K562 (cell line): ENCODE results near the gene NFATC4. TPM values are rescaled to one million over a fixed set of nuclear protein-coding genes. Genes with fewer than 3 reads are reported as not detected.

Experiments
- ATAC-seq: fragments of 200-7000 bp; cut with Tn5 transposase; 3 replicates; pipeline ENCODE4 v1.9.1; 2020; ENCODE audit warnings: moderate library complexity
- BruUV-seq: library from RNA; stranded (reverse); fragments of 400-500 nt; replicated peaks from 2 replicates; lab custom pipeline; 2021; lab: Mats Ljungman, UMichigan
- CTCF ChIA-PET: fragments of 300-600 bp; formaldehyde crosslinking; extraction: SDS; loops from one replicate; lab custom pipeline; 2021; ENCODE audit warnings: low intra/inter-chr PET ratio; lab: Yijun Ruan, JAX
- POLR2A ChIA-PET: fragments of 300-600, 350-650 bp; sonication (Branson Sonifier 250); formaldehyde crosslinking; extraction: SDS; loops from one replicate; lab custom pipeline; 2021; ENCODE audit warnings: antibody characterized with exemption, inconsistent platforms; lab: Yijun Ruan, JAX
- DNase-seq, 4 experiments: peaks; one replicate each; pipeline versions ENCODE4 v3.0.0 to v3.0.0-alpha.2; 2011 to 2018; ENCODE audit warnings: low spot score in 3 of 4, mixed read lengths in 3 of 4; ENCODE audit errors: extremely low read depth in 1 of 4
- FAIRE-seq: peaks from 2 replicates; lab custom pipeline; 2011; peaks lifted over from hg19 to GRCh38; lab: Jason Lieb, UNC
- H2AFZ ChIP-seq: 2 replicates; pipeline ENCODE4 v1.6.0; 2011; ENCODE audit warnings: low read depth, low read length, control low read depth, inconsistent platforms
- H3K27ac ChIP-seq: fragments of 200-600 bp; 3 replicates; pipeline ENCODE4 v1.8.0; 2011; ENCODE audit warnings: low read depth, mild to moderate bottlenecking, control low read depth, inconsistent platforms, low read length, moderate library complexity, mixed read lengths; ENCODE audit errors: extremely low read depth
- H3K27me3 ChIP-seq, 2 experiments: fragments of 300-600 bp in 1 of 2; 2 replicates in 1 of 2; 3 replicates in 1 of 2; pipeline versions ENCODE4 v1.6.0 to v1.8.0; 2011; ENCODE audit warnings: inconsistent platforms in 2 of 2, low read length in 2 of 2, mild to moderate bottlenecking in 1 of 2, mixed read lengths in 1 of 2, moderate library complexity in 1 of 2; ENCODE audit not compliant: control insufficient read depth in 2 of 2, insufficient read depth in 2 of 2
- H3K36me3 ChIP-seq: fragments of 300-600 bp; 3 replicates; pipeline ENCODE4 v1.8.0; 2011; ENCODE audit warnings: mild to moderate bottlenecking, low read length, inconsistent platforms; ENCODE audit not compliant: control insufficient read depth, insufficient read depth
- H3K4me1 ChIP-seq, 2 experiments: fragments of 200-600 bp in 1 of 2; replicated peaks in 1 of 2; 2 replicates in 1 of 2; 3 replicates in 1 of 2; pipeline versions ENCODE4 v1.5.1 to v1.8.0; 2011; ENCODE audit warnings: inconsistent platforms in 2 of 2, low read length in 2 of 2, mild to moderate bottlenecking in 1 of 2, mixed read lengths in 1 of 2, moderate library complexity in 1 of 2; ENCODE audit not compliant: control insufficient read depth in 2 of 2, insufficient read depth in 2 of 2
- H3K4me2 ChIP-seq: 2 replicates; pipeline ENCODE4 v1.6.1; 2011; ENCODE audit warnings: low read length, control low read depth, inconsistent platforms, mixed read lengths; ENCODE audit not compliant: insufficient read depth
- H3K4me3 ChIP-seq: fragments of 200-600 bp; sonication (generic), shearing (Covaris generic); 2 replicates; pipeline ENCODE4 v1.5.1; 2016; ENCODE audit warnings: control low read depth, inconsistent platforms
- H3K79me2 ChIP-seq: fragments of 200-600 bp; 3 replicates; pipeline ENCODE4 v1.8.0; 2011; ENCODE audit warnings: low read length, inconsistent platforms; ENCODE audit not compliant: control insufficient read depth, insufficient read depth
- H3K9ac ChIP-seq, 2 experiments: 2 replicates each; pipeline versions ENCODE4 v1.6.0 to v1.6.1; 2011; ENCODE audit warnings: low read depth in 2 of 2, low read length in 2 of 2, control low read depth in 1 of 2, inconsistent platforms in 1 of 2, mild to moderate bottlenecking in 1 of 2, mixed read lengths in 1 of 2; ENCODE audit not compliant: insufficient read depth in 1 of 2
- H3K9me1 ChIP-seq: one replicate; pipeline ENCODE4 v1.6.0; 2011; ENCODE audit warnings: inconsistent platforms, mild to moderate bottlenecking, low read length, moderate library complexity; ENCODE audit not compliant: control insufficient read depth, insufficient read depth
- H3K9me3 ChIP-seq: replicated peaks from 2 replicates; pipeline ENCODE4 v1.5.1; 2011; ENCODE audit warnings: low read depth, low read length, inconsistent platforms; ENCODE audit not compliant: control insufficient read depth, insufficient read depth
- H4K20me1 ChIP-seq: replicated peaks from 2 replicates; pipeline ENCODE4 v1.6.1; 2011; ENCODE audit warnings: low read length, inconsistent platforms, mixed read lengths; ENCODE audit not compliant: control insufficient read depth, insufficient read depth
- BHLHE40 ChIP-seq: IDR thresholded peaks from 2 replicates; pipeline ENCODE4 v1.6.1; 2011; ENCODE audit warnings: low read length, improper control_type of control experiment
- EWSR1 ChIP-seq: fragments of 450-650 bp; IDR thresholded peaks from 2 replicates; pipeline ENCODE4 v1.6.1; 2018; ENCODE audit warnings: borderline replicate concordance, mild to moderate bottlenecking, low read depth, moderate library complexity; ENCODE audit not compliant: partially characterized antibody
- GABPA ChIP-seq: fragments of 200-800 bp; sonication (Bioruptor generic); conservative IDR thresholded peaks from 2 replicates; pipeline ENCODE4 v1.6.1; 2016; ENCODE audit warnings: low read depth, missing genetic modification characterization, missing compliant biosample characterization
- HDAC1 ChIP-seq, 2 experiments: fragments of 450-650 bp; IDR thresholded peaks; 2 replicates each; pipeline ENCODE4 v1.6.1; 2016 to 2017; ENCODE audit warnings: inconsistent platforms in 1 of 2, mild to moderate bottlenecking in 1 of 2, moderate library complexity in 1 of 2
- ID3 ChIP-seq, 2 experiments: fragments of 250-450 bp in 1 of 2; fragments of 450-650 bp in 1 of 2; sonication (Bioruptor Pico) in 1 of 2; IDR thresholded peaks; 2 replicates each; pipeline versions ENCODE4 v1.6.1 to v1.8.0; 2016 to 2021; ENCODE audit warnings: mild to moderate bottlenecking in 2 of 2, moderate library complexity in 2 of 2, missing compliant biosample characterization in 1 of 2, missing genetic modification characterization in 1 of 2
- ILF3 ChIP-seq: fragments of 450-650 bp; IDR thresholded peaks from 2 replicates; pipeline ENCODE4 v1.6.1; 2018; ENCODE audit warnings: antibody characterized with exemption, mild to moderate bottlenecking, moderate library complexity, borderline replicate concordance
- RAD21 ChIP-seq, 2 experiments: fragments of 250-450 bp in 1 of 2; fragments of 450-650 bp in 1 of 2; sonication (Bioruptor Pico) in 1 of 2; formaldehyde crosslinking in 1 of 2; IDR thresholded peaks in 1 of 2; conservative IDR thresholded peaks in 1 of 2; 2 replicates each; pipeline versions ENCODE4 v1.4.0 to v1.8.0; 2020 to 2022; ENCODE audit warnings: mild to moderate bottlenecking in 2 of 2, moderate library complexity in 1 of 2
- SPI1 ChIP-seq: IDR thresholded peaks from 2 replicates; pipeline ENCODE4 v1.6.1; 2011; ENCODE audit warnings: low read depth, low read length, control low read depth, borderline replicate concordance
- STAT5A ChIP-seq: IDR thresholded peaks from 2 replicates; pipeline ENCODE4 v1.6.1; 2012; ENCODE audit warnings: low read length, inconsistent platforms, borderline replicate concordance
- XRCC3 ChIP-seq: fragments of 450-650 bp; IDR thresholded peaks from 2 replicates; pipeline ENCODE4 v1.6.1; 2017; ENCODE audit warnings: mild to moderate bottlenecking, moderate library complexity
- ZNF146 ChIP-seq: IDR thresholded peaks from one replicate; pipeline ENCODE4 v1.6.1; 2018; ENCODE audit warnings: missing compliant biosample characterization; ENCODE audit not compliant: unreplicated experiment
- ZNF507 ChIP-seq: conservative IDR thresholded peaks from 2 replicates; pipeline ENCODE4 v1.6.1; 2017; ENCODE audit warnings: missing genetic modification characterization, missing compliant biosample characterization
- ZNF584 ChIP-seq: fragments of 200-800 bp; sonication (Bioruptor generic); IDR thresholded peaks from 2 replicates; pipeline ENCODE4 v1.6.1; 2016; ENCODE audit warnings: low read depth, mild to moderate bottlenecking, missing genetic modification characterization, missing compliant biosample characterization
- ZNF655 ChIP-seq: fragments of 250-450 bp; sonication (Bioruptor Pico); IDR thresholded peaks from 2 replicates; pipeline ENCODE4 v1.5.0; 2021
- WGBS: fragments of 100-300 bp; shearing (Covaris generic); methylation state at CpG from one replicate; pipeline ENCODE4 v1.1.6; 2016; ENCODE audit warnings: low coverage, mixed read lengths; ENCODE audit not compliant: insufficient coverage; ENCODE audit errors: missing lambda C conversion rate; 5-methylcytosine and 5-hydroxymethylcytosine counted together
- in situ Hi-C: fragments of 300-500 bp; cut with MboI; formaldehyde crosslinking; loops from 4 replicates; pipeline ENCODE4 v1.15.0; 2018; ENCODE audit warnings: inconsistent platforms, mixed read lengths
- intact Hi-C: fragments of 100-400 bp; cut with micrococcal nuclease; formaldehyde crosslinking; loops from 2 replicates; pipeline ENCODE4 v1.14.2; 2022
- polyA plus RNA-seq, 8 experiments: library from polyadenylated mRNA; depleted of rRNA in 4 of 8; stranded (reverse) in 5 of 8; unstranded in 3 of 8; fragments of >200 nt; fragmentation: Nextera tagmentation in 2 of 8; fragmentation: Illumina TruSeq in 1 of 8; extraction: Ambion mirVana in 2 of 8; extraction: Trizol in 1 of 8; gene quantifications; 2 replicates each; pipeline versions ENCODE4 v1.2.1 to v1.2.3, GENCODE V29; 2011 to 2014; ENCODE audit warnings: inconsistent platforms in 1 of 8, missing spikeins in 1 of 8
- total RNA-seq, 7 experiments: library from RNA; depleted of rRNA in 6 of 7; stranded (reverse); fragments of >200 nt in 6 of 7; fragmentation: Illumina TruSeq in 2 of 7; extraction: Trizol in 2 of 7; gene quantifications; 2 replicates each; pipeline versions ENCODE4 v1.2.1 to v1.2.3, GENCODE V29; 2011 to 2021; ENCODE audit warnings: low replicate concordance in 1 of 7

Gene NFATC4
- total and polyA plus RNA-seq, 9 of the 15 experiments (the other 6 are each of a cell fraction or from before 2014, with no cell fraction given) = 0.25 to 3.8 (median 0.78) TPM; not detected in 1

GRCh38 chr14:24340606-24341005 lies 27.4 kb upstream of the NFATC4 start:
- Histone ChIP-seq H3K4me1 (peaks cover 5 to 13% of the 10 kb centered on the region in 2 experiments; a peak in 3 of 5 replicates), H3K4me3 (no peak overlapping the region), H3K36me3 (no peaks in the 10 kb centered on the region), H2AFZ (no peak overlapping the region), H3K79me2 (no peaks in the 10 kb centered on the region), H4K20me1 (no peaks in the 10 kb centered on the region), H3K9ac (no peak overlapping the region), H3K27me3 (peaks cover 0 to 9% of the 10 kb centered on the region in 2 experiments; a peak in 1 of 5 replicates), H3K4me2 (no peak overlapping the region), H3K9me1 (no peaks in the 10 kb centered on the region), H3K9me3 (no peaks in the 10 kb centered on the region), H3K27ac (no peak overlapping the region)
- CTCF ChIA-PET = no interaction called here
- BruUV-seq = no TSS peak
- no peak for DNase-seq
- 89% methylated on average over 1 of the region's 1 CpG for WGBS
- POLR2A ChIA-PET = interaction anchor here (1.9 kb wide), 1 partner anchor 11 kb away, joined by 3 read pairs; no protein-coding TSS in a partner anchor
- in situ Hi-C loops = loop anchor here (25.0 kb wide), 1 partner anchor 347 kb away; no protein-coding TSS in a partner anchor
- intact Hi-C loops = no loop called here
- no peak for FAIRE-seq
- TF ChIP-seq HDAC1 (IDR thresholded peaks at IDR 0.05) = no peak
- TF ChIP-seq ZNF584 (CRISPR knock-in tag) = no peak
- TF ChIP-seq ZNF507 (tag) = no peak
- TF ChIP-seq GABPA (tag) = no peak
- no peak for TF ChIP-seq SPI1
- TF ChIP-seq ID3 (CRISPR knock-in tag; IDR thresholded peaks at IDR 0.05) = no peak
- no peak for TF ChIP-seq ID3 (tag; IDR thresholded peaks at IDR 0.05)
- no peak for TF ChIP-seq STAT5A
- no peak for TF ChIP-seq XRCC3
- TF ChIP-seq BHLHE40 = no peak
- no peak for TF ChIP-seq ZNF146 (CRISPR knock-in tag)
- TF ChIP-seq ZNF655 (CRISPR knock-in tag) = no peak
- no peak for TF ChIP-seq ILF3
- no peak for TF ChIP-seq EWSR1
- no peak for TF ChIP-seq RAD21 (CRISPR knock-in tag; conservative IDR thresholded peaks at IDR 0.05 in 1 of 2, IDR thresholded peaks at IDR 0.05 in 1 of 2)
- ATAC-seq = no peak
